Gastrocnemius medialis (tissue), 4 donors: ENCODE data around the gene CIDEC.

Experiments
- CTCF ChIP-seq, 5 experiments: fragments of 450-650 bp in 3 of 5; fragments of 200-600 bp in 2 of 5; sonication (generic) in 2 of 5; IDR thresholded peaks in 4 of 5; conservative IDR thresholded peaks in 1 of 5; 1 replicate in 4 of 5; 2 replicates in 1 of 5; pipeline ENCODE4 v1.5.1; 2016 to 2019; ENCODE audit warnings: antibody characterized with exemption in 5 of 5, mild to moderate bottlenecking in 3 of 5, moderate library complexity in 3 of 5
- POLR2A ChIP-seq, 2 donors: fragments of 450-650 bp; IDR thresholded peaks; one replicate each; pipeline ENCODE4 v1.6.1; 2017; ENCODE audit warnings: antibody characterized with exemption in 2 of 2, mild to moderate bottlenecking in 2 of 2, moderate library complexity in 2 of 2

GRCh38 chr3:9852528-9852927 lies 27.5 kb downstream of the CIDEC start:
- TF ChIP-seq CTCF (IDR thresholded peaks at IDR 0.05 in 4 of 5, conservative IDR thresholded peaks at IDR 0.05 in 1 of 5) (no peak), POLR2A (IDR thresholded peaks at IDR 0.05) (no peak)
